NB4 (cell line): ENCODE measurements around the gene STAG1.

Experiments used
- MYC ChIP-seq: IDR thresholded peaks from 2 replicates; pipeline ENCODE4 v1.6.1; 2011; ENCODE audit warnings: low read depth, low read length
- TF ChIP-seq, protein P1 (sequence below): IDR thresholded peaks from one replicate; pipeline ENCODE4 v1.5.1; 2012; ENCODE audit warnings: low read depth, low read length
- TF ChIP-seq, protein P2 (sequence below): IDR thresholded peaks from 2 replicates; pipeline ENCODE4 v1.6.1; 2011; ENCODE audit warnings: low read depth, low read length

DNA sequence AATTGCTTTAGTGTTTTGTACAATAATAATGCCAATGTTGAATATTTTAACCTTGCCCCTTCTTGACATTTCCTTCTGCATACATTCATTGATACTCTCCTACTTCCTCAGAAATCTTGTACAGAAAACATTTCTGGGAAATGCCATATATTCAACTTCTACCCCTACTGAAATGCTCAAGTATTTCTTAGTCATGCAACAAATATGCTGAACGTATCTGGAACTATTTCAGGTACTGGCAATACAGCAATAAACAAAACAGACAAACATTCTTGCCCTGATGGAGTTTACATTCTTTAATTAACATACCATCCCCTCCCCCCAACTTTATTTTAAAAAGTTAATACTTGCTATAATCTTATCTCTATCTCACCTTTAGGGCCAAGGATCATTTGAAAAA, 147.2 kb downstream of the STAG1 start:
- TF ChIP-seq, protein P1, sequence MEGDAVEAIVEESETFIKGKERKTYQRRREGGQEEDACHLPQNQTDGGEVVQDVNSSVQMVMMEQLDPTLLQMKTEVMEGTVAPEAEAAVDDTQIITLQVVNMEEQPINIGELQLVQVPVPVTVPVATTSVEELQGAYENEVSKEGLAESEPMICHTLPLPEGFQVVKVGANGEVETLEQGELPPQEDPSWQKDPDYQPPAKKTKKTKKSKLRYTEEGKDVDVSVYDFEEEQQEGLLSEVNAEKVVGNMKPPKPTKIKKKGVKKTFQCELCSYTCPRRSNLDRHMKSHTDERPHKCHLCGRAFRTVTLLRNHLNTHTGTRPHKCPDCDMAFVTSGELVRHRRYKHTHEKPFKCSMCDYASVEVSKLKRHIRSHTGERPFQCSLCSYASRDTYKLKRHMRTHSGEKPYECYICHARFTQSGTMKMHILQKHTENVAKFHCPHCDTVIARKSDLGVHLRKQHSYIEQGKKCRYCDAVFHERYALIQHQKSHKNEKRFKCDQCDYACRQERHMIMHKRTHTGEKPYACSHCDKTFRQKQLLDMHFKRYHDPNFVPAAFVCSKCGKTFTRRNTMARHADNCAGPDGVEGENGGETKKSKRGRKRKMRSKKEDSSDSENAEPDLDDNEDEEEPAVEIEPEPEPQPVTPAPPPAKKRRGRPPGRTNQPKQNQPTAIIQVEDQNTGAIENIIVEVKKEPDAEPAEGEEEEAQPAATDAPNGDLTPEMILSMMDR: no peak
- TF ChIP-seq, protein P2, sequence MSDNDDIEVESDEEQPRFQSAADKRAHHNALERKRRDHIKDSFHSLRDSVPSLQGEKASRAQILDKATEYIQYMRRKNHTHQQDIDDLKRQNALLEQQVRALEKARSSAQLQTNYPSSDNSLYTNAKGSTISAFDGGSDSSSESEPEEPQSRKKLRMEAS: no peak
- TF ChIP-seq MYC: no peak
